Vagina (tissue), 2 donors: Measurements from ENCODE around the gene CEACAM19.

Source experiments
- POLR2A ChIP-seq, 2 donors: fragments of 450-650 bp; IDR thresholded peaks; one replicate each; pipeline ENCODE4 v1.6.1; 2017; ENCODE audit warnings: antibody characterized with exemption in 2 of 2, mild to moderate bottlenecking in 2 of 2, moderate library complexity in 2 of 2
- POLR2AphosphoS5 ChIP-seq, 2 donors: sonication (generic); formaldehyde crosslinking; IDR thresholded peaks; one replicate each; pipeline ENCODE4 v1.9.0; 2017; ENCODE audit warnings: antibody characterized with exemption in 2 of 2, mild to moderate bottlenecking in 2 of 2, low read depth in 1 of 2; ENCODE audit not compliant: insufficient read depth in 1 of 2
- TF ChIP-seq, protein P1 (sequence below), 3 experiments: fragments of 450-650 bp in 2 of 3; fragments of 200-600 bp in 1 of 3; sonication (generic) in 1 of 3; IDR thresholded peaks; one replicate each; pipeline ENCODE4 v1.5.1; 2017 to 2019; ENCODE audit warnings: antibody characterized with exemption in 3 of 3, mild to moderate bottlenecking in 2 of 3, moderate library complexity in 2 of 3

DNA sequence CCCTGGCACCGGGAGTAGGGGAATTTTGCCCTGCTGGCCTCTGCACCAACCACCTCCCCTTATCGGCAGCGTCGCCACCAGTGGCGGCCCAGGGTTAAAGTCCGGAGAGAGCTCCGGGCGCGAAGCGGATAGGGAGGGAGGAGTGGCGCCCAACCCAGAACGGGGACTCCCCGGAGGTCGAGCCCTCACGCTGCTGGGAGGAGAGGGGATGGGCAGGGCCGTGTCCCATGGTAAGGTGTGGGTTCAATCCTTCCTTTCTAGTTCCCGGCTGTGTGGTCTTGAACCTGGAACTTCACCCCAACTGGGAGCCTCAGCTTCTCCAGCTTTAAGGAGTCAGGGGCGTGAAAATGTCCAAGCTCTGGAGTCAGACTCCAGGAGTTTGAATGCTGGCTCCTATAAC lies 54.0 kb downstream of the CEACAM19 start:
- TF ChIP-seq, protein P1, sequence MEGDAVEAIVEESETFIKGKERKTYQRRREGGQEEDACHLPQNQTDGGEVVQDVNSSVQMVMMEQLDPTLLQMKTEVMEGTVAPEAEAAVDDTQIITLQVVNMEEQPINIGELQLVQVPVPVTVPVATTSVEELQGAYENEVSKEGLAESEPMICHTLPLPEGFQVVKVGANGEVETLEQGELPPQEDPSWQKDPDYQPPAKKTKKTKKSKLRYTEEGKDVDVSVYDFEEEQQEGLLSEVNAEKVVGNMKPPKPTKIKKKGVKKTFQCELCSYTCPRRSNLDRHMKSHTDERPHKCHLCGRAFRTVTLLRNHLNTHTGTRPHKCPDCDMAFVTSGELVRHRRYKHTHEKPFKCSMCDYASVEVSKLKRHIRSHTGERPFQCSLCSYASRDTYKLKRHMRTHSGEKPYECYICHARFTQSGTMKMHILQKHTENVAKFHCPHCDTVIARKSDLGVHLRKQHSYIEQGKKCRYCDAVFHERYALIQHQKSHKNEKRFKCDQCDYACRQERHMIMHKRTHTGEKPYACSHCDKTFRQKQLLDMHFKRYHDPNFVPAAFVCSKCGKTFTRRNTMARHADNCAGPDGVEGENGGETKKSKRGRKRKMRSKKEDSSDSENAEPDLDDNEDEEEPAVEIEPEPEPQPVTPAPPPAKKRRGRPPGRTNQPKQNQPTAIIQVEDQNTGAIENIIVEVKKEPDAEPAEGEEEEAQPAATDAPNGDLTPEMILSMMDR (IDR thresholded peaks at IDR 0.05) = no peak
- TF ChIP-seq POLR2AphosphoS5 (IDR thresholded peaks at IDR 0.05; ENCODE audit: insufficient read depth in 1 of 2, low read depth in 1 of 2) = no peak
- TF ChIP-seq POLR2A (IDR thresholded peaks at IDR 0.05) = no peak
